Measurements from ENCODE around the gene CENPW.

CENPW gene

DNA sequence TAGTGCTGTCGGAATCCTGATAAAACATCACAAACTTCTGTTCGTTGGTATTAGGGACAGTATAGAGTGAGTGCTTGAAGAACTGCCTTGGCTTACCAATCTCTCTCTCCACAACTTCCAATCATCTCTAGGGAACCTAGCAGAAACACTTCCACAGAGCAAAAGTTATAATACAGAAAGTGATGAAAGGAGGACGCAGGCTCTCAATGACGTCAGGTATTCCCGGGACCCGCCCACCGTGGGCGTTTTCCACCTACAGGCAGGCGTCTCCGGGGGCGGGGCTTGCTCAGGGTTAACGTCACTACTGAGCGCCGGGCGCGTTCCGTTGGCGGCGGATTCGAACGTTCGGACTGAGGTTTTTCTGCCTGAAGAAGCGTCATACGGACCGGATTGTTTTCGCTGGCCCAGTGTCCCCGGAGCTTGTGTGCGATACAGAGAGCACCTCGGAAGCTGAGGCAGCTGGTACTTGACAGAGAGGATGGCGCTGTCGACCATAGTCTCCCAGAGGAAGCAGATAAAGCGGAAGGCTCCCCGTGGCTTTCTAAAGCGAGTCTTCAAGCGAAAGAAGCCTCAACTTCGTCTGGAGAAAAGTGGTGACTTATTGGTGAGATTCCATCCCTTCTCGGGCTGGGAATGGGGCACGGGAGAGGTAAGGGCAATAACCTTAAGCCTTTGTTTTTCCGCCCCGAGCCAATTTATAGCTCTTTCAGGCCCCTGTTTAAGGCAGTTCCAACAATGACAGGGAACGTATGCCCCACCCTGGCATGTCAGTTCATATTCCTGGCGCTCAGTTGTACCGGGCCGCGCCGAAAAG, at the start of gene CENPW:
TSS of gene CENPW (plus strand) at position 320 of the 814 bp plus-strand sequence. CDS start at position 479, 159 bp downstream.
- peak; percentile 95 for DNase-seq (ENCODE audit: low spot score)

- DNase-seq (ENCODE audit: low spot score) = no peak
Observed at GRCh38 chr6:126293891-126294524, 45.9 kb upstream of the CENPW start.

GRCh38 chr6:126300126-126300525, 39.8 kb upstream of the CENPW start:
- DNase-seq (ENCODE audit: low spot score) = no peak

DNA sequence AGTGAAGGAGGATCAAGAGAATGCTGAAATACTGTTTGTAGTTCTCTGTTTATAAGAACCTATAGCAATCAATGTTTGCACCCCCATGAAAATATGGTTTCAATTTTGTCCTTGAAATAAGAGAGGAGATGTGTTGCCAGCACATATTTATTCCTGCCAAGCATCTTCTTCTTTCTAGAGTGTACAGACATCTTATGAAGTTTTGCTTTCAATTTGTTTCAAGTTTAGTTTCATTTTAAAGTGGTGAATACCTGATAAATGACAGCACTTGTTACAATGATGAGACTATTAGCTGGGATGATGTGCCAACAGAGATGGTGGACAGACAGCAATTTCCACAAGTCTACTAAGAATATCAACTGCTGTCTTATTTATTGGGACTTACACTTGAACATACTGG, 39.2 kb upstream of the CENPW start:
- DNase-seq (ENCODE audit: low spot score) = no peak

DNA sequence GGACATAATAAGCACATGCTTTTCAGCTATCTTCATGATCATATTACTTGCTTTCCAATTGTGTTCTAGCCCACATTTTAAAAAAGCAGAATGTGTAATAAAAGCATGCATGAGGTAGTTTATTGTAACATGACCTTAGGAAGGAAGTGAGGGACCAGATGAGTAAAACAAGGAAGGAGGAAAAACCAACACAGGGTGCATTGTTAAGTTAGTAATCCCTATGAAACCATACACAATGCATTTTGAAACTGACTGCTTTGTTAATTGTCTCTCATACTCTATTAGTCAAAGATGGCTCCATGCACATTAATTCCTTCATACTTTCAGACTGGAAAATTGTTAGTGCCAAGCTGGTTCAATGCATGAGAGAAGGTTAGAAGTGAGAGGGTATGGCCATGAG, 37.7 kb upstream of the CENPW start:
- DNase-seq (ENCODE audit: low spot score) = no peak

GRCh38 chr6:126307849-126308248, 32.1 kb upstream of the CENPW start:
- no peak for DNase-seq (ENCODE audit: low spot score)

- no peak for DNase-seq (ENCODE audit: low spot score)
Observed at GRCh38 chr6:126308362-126308761, 31.6 kb upstream of the CENPW start.

DNA sequence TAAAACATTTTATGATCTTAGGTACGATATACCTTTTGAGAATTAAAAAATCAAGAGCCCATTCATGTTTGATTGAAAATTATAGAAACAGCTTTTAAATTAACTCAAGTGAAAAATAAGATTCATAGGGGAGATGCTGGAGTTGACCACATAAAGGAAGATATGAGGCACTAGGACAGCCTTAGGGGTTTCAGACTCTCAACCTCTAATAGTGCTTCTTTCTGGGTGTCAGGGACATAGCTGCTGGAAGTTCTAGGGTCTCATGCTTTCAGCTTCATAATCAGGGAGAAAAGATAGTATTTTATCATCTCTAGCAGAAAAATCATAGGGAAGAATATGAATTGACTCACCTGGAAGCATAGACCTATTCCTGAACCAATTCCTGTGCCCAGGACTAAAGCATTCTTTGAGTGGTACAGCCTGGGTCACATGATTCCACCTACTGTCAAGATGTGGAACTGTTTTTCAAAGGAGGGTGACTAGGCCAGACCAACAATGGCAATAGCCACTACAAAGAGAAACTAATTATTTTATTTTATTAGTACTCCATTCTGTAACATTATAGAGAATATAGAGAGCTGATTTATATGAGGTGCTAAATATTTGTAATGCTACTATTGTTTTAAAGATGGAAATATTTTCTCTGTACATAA, 27.8 kb upstream of the CENPW start:
- DNase-seq (ENCODE audit: low spot score) = peak; percentile 56

GRCh38 chr6:126313941-126314340, 26.0 kb upstream of the CENPW start:
- DNase-seq (ENCODE audit: low spot score) = no peak

DNA sequence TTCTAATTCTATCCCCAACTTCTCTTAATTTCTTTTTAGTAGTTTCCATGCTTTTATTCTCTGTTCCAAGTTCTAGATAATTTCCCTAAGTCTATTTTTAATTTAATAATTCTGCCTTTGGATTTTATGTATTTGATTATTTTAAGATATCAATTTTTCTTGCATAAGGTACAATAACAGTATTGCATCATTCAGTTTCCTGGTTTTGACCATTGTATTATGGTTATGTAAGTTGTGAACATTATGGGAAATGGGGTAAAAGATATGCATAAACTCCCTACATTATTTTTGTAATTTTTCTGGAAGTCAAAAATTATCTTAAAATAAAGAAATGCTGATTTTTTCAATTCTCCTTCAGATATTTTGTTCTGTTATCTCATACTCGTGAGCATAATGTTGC, 21.1 kb upstream of the CENPW start:
- DNase-seq (ENCODE audit: low spot score) = no peak

DNA sequence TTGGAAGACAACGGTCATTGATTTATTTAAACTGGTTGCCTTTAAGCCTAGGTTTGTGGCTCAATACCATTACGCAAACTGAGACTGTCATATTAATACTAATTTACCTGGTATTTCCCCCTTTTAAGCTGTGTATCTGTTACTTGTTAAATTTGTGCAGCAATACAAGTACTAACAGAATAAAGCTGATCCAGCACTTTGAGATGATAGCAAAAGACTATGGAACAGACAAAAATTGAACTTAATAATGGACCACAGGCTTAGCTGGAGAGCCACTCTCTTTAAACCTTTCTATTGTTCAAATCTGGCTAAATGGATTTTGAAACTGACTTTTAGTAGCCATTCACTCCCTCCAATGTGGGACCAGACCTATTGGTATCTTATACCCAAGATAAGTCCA, 6.2 kb upstream of the CENPW start:
- no peak for DNase-seq (ENCODE audit: low spot score)

- DNase-seq (ENCODE audit: low spot score) = peak; percentile 15
Observed at GRCh38 chr6:126335210-126335609, 4.7 kb upstream of the CENPW start.

- DNase-seq (ENCODE audit: low spot score) = no peak
Observed at GRCh38 chr6:126337323-126337722, 2.6 kb upstream of the CENPW start.

GRCh38 chr6:126341126-126341525, 1.2 kb downstream of the CENPW start:
- DNase-seq (ENCODE audit: low spot score) = no peak

- no peak for DNase-seq (ENCODE audit: low spot score)
Observed at GRCh38 chr6:126344181-126344580, 4.3 kb downstream of the CENPW start.

GRCh38 chr6:126351960-126352359, 12.0 kb downstream of the CENPW start:
- no peak for DNase-seq (ENCODE audit: low spot score)

DNA sequence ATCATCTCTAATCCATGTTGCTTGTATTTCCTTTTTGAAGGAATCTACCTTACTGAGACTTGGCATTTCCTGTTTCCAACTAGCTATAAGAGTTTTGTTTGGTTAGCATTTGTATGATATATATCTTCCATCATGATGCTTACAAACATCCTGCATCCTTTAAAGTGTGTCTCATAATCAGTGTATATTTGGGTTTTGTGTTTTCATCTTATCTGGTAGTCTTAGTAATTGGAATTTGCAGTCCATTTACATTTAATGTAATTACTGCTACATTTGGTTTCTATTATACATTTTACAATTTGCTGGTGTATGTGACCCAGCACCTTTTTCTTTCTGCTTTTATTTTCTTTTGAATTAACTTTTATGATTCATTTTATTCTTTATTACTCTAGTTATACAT, 12.6 kb downstream of the CENPW start:
- no peak for DNase-seq (ENCODE audit: low spot score)

- DNase-seq (ENCODE audit: low spot score) = no peak
Observed at GRCh38 chr6:126356526-126356925, 16.6 kb downstream of the CENPW start.

- no peak for DNase-seq (ENCODE audit: low spot score)
Observed at GRCh38 chr6:126359936-126360537, 20.1 kb downstream of the CENPW start.

GRCh38 chr6:126361832-126362440, 22.0 kb downstream of the CENPW start:
- no peak for DNase-seq (ENCODE audit: low spot score)

GRCh38 chr6:126367849-126368248, 27.9 kb downstream of the CENPW start:
- DNase-seq (ENCODE audit: low spot score) = no peak

DNA sequence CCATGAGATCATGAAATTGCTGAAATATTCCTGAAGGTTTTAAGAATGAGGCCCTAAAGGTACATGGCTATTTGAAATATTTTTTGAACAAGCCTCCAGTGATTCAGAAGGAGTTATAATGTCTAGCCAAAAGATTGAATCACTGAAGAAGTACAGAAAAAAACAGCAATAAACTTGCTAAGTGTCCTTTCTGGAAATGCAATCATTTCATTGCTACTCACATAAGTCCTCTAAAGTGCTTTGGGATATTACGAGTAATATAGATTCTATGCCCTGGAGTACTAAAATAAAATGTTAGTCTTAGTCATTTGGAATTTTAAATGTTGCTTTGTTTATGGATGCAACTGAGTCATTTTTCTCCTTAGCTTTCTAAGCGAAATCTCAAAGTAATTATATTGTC, 32.7 kb downstream of the CENPW start:
- DNase-seq (ENCODE audit: low spot score) = no peak

All from iPS-NIHi11 (cell line).